Caco-2 (cell line): Measurements from ENCODE around the gene FAM81A. TPM values are rescaled to one million over a fixed set of nuclear protein-coding genes. Genes with fewer than 3 reads are reported as not detected.

Experiments used
- BruUV-seq: library from RNA; stranded (reverse); fragments of 400-500 nt; replicated peaks from 2 replicates; lab custom pipeline; 2021; lab: Mats Ljungman, UMichigan
- CTCF ChIA-PET: fragments of 300-600 bp; sonication (Branson Sonifier 250); formaldehyde crosslinking; loops from one replicate; lab custom pipeline; 2022; ENCODE audit warnings: antibody characterized with exemption; lab: Charles Lee
- POLR2A ChIA-PET: fragments of 300-600 bp; sonication (Branson Sonifier 250); formaldehyde crosslinking; loops from one replicate; lab custom pipeline; 2022; ENCODE audit warnings: antibody characterized with exemption; lab: Charles Lee
- DNase-seq, 2 experiments: peaks; one replicate each; pipeline versions ENCODE4 v3.0.0 to v3.0.0-alpha.2; 2020 to 2022
- H3K27me3 ChIP-seq: replicated peaks from 2 replicates; pipeline ENCODE4 v1.6.0; 2011; ENCODE audit warnings: low read length; ENCODE audit not compliant: control insufficient read depth, insufficient read depth
- H3K36me3 ChIP-seq: 2 replicates; pipeline ENCODE4 v1.5.1; 2011; ENCODE audit warnings: low read length; ENCODE audit not compliant: control insufficient read depth, insufficient read depth
- H3K4me1 ChIP-seq: fragments of 250-450 bp; sonication (Bioruptor Pico); 2 replicates; pipeline ENCODE4 v1.5.1; 2020; ENCODE audit warnings: mild to moderate bottlenecking
- H3K4me3 ChIP-seq: 2 replicates; pipeline ENCODE4 v1.5.1; 2011; ENCODE audit warnings: low read depth, mild to moderate bottlenecking, control low read depth, low read length
- H3K9me3 ChIP-seq: fragments of 250-450 bp; sonication (Bioruptor Pico); 2 replicates; pipeline ENCODE4 v1.5.1; 2020; ENCODE audit warnings: mild to moderate bottlenecking, moderate library complexity
- H3K27ac Mint-ChIP-seq: one replicate; pipeline ENCODE4 v1.8.0; 2022; ENCODE audit warnings: mixed read lengths; ENCODE audit not compliant: unreplicated experiment
- H3K27me3 Mint-ChIP-seq: one replicate; pipeline ENCODE4 v1.8.0; 2022; ENCODE audit warnings: mixed read lengths; ENCODE audit not compliant: insufficient read depth, unreplicated experiment
- H3K36me3 Mint-ChIP-seq: one replicate; pipeline ENCODE4 v1.8.0; 2022; ENCODE audit warnings: mild to moderate bottlenecking, mixed read lengths; ENCODE audit not compliant: insufficient read depth, unreplicated experiment
- H3K4me1 Mint-ChIP-seq: one replicate; pipeline ENCODE4 v1.8.0; 2022; ENCODE audit warnings: low read depth, mixed read lengths; ENCODE audit not compliant: unreplicated experiment
- H3K4me3 Mint-ChIP-seq: one replicate; pipeline ENCODE4 v1.8.0; 2022; ENCODE audit warnings: mild to moderate bottlenecking, moderate library complexity, mixed read lengths; ENCODE audit not compliant: unreplicated experiment
- H3K9me3 Mint-ChIP-seq: one replicate; pipeline ENCODE4 v1.8.0; 2022; ENCODE audit warnings: mixed read lengths; ENCODE audit not compliant: unreplicated experiment
- intact Hi-C: fragments of 100-400 bp; cut with micrococcal nuclease; formaldehyde crosslinking; loops from one replicate; pipeline ENCODE4 v1.10.0; 2022; ENCODE audit not compliant: unreplicated experiment
- total RNA-seq: library from RNA; stranded (reverse); gene quantifications from 2 replicates; pipeline ENCODE4 v1.2.3, GENCODE V29; 2022
- TF ChIP-seq, protein P1 (sequence below), 2 experiments: fragments of 200-600 bp in 1 of 2; IDR thresholded peaks; 1 replicate in 1 of 2; 2 replicates in 1 of 2; pipeline versions ENCODE4 v1.5.1 to v1.8.0; 2011 to 2022; ENCODE audit warnings: antibody characterized with exemption in 1 of 2, control low read depth in 1 of 2, inconsistent platforms in 1 of 2, low read depth in 1 of 2, low read length in 1 of 2, mild to moderate bottlenecking in 1 of 2, moderate library complexity in 1 of 2; ENCODE audit not compliant: insufficient read depth in 1 of 2, severe bottlenecking in 1 of 2, unreplicated experiment in 1 of 2

The FAM81A gene
- total RNA-seq, 1 experiment from 2014 or later, result 6.8 TPM

DNA sequence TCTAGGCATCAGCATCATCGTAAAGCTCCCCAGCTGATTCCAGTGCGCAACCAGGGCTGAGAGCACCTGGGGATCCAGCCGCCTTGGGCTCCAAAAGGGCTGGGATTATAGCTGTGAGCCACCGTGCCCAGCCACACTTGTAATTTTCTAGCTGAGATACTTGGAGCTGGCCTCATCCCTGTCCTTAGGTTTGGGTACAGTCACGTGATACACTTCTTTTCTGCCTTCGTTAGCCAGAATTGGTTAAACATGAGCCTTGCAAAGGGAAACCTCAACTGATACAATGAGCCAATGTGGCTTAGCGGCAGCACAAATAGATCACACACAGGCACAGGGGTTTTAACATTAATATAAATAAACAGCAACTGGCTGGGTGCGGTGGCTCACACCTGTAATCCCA is 103.8 kb downstream of the FAM81A start:
- H3K4me3 Mint-ChIP-seq, result no peak overlapping the region
- H3K27ac Mint-ChIP-seq, result no peak overlapping the region
- no peak overlapping the region for H3K4me3 ChIP-seq
- no peaks in the 10 kb centered on the region for H3K4me1 Mint-ChIP-seq
- H3K9me3 Mint-ChIP-seq, result no peaks in the 10 kb centered on the region
- TF ChIP-seq, protein P1, sequence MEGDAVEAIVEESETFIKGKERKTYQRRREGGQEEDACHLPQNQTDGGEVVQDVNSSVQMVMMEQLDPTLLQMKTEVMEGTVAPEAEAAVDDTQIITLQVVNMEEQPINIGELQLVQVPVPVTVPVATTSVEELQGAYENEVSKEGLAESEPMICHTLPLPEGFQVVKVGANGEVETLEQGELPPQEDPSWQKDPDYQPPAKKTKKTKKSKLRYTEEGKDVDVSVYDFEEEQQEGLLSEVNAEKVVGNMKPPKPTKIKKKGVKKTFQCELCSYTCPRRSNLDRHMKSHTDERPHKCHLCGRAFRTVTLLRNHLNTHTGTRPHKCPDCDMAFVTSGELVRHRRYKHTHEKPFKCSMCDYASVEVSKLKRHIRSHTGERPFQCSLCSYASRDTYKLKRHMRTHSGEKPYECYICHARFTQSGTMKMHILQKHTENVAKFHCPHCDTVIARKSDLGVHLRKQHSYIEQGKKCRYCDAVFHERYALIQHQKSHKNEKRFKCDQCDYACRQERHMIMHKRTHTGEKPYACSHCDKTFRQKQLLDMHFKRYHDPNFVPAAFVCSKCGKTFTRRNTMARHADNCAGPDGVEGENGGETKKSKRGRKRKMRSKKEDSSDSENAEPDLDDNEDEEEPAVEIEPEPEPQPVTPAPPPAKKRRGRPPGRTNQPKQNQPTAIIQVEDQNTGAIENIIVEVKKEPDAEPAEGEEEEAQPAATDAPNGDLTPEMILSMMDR (IDR thresholded peaks at IDR 0.05; ENCODE audit: insufficient read depth in 1 of 2, low read depth in 1 of 2, low read length in 1 of 2, severe bottlenecking in 1 of 2, unreplicated experiment in 1 of 2), result no peak
- no peak for DNase-seq
- H3K36me3 ChIP-seq, result no peaks in the 10 kb centered on the region
- no peaks in the 10 kb centered on the region for H3K27me3 ChIP-seq
- H3K9me3 ChIP-seq, result no peaks in the 10 kb centered on the region
- H3K36me3 Mint-ChIP-seq, result no peaks in the 10 kb centered on the region
- POLR2A ChIA-PET, result no interaction called here
- H3K4me1 ChIP-seq, result no peaks in the 10 kb centered on the region
- intact Hi-C loops, result no loop called here
- no TSS peak for BruUV-seq
- CTCF ChIA-PET, result no interaction called here
- H3K27me3 Mint-ChIP-seq, result no peaks in the 10 kb centered on the region

DNA sequence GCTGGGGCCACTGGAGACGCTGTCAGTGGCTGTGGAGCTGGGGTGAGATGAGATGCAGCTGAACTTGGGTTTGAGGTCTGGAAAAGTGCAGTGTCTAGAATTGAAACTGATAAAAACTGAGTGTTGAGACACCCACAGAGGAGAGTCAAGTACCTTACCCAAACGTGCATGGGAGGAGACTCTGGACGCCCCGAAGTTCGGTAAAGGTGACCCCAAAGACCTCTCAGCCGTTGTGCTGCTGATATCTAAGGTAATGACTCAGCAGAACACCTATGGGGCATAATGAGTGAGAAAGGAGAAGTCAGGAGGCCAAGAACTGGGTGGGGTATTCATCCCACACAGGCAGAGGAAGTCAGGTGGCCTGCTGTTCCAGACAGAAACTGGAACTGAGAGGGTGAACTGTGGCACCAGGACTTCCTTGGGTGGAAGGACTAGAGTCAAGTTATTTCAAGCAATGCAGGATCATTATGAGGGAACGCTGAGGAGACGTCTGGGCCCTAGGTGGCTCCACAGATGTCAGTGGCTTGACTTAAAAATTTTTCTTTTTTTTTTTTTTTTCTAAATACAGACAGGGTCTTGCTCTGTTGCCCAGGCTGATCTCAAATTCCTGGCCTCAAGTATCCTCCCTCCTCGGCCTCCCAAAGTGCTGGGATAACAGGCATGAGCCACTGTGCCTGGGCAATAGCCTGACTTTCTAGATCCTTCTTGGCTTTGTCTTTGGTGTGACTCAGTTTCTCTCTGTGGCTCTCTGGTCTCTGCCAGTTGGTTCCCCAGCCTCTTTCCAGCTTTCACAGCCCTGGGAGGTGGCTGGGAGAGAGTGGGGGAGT is 105.9 kb downstream of the FAM81A start:
- no peaks in the 10 kb centered on the region for H3K27me3 Mint-ChIP-seq
- no peak overlapping the region for H3K27ac Mint-ChIP-seq
- no peaks in the 10 kb centered on the region for H3K36me3 Mint-ChIP-seq
- Histone ChIP-seq H3K4me1 (peaks cover under 1% of the 10 kb centered on the region; the same call in 1 of the 2 replicates), H3K36me3 (no peaks in the 10 kb centered on the region), H3K4me3 (no peak overlapping the region), H3K9me3 (no peaks in the 10 kb centered on the region), H3K27me3 (no peaks in the 10 kb centered on the region)
- no peak for DNase-seq
- TF ChIP-seq, protein P1 (IDR thresholded peaks at IDR 0.05; ENCODE audit: insufficient read depth in 1 of 2, low read depth in 1 of 2, low read length in 1 of 2, severe bottlenecking in 1 of 2, unreplicated experiment in 1 of 2), result no peak
- intact Hi-C loops, result no loop called here
- no peak overlapping the region for H3K4me3 Mint-ChIP-seq
- H3K9me3 Mint-ChIP-seq, result peaks cover 10% of the 10 kb centered on the region
- POLR2A ChIA-PET, result no interaction called here
- peaks cover 2% of the 10 kb centered on the region for H3K4me1 Mint-ChIP-seq
- BruUV-seq, result no TSS peak
- CTCF ChIA-PET, result interaction anchor here (0.5 kb wide), 1 partner anchor 247 kb away, joined by 3 read pairs; no protein-coding TSS in a partner anchor

DNA sequence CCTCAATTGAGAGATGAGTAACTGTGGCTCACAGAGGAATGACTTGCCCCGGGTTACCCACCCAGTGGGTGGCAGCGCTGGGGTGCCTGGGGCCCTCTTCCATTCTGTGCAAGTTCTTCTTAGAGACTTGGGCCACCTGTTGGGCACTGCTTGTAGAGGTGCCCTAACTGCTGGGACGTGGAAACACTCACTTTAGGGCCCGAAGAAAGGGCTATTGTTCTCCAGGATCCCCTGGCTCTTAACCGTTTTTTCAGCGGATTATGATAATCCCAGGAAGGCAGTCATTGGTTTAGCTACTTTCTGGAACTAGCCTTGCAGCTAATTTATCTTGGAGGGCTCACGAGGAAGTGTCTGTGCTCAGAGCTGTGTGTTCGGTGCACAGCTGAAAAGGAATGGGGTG is 107.6 kb downstream of the FAM81A start:
- ChIA-PET POLR2A (no interaction called here), CTCF (interaction anchor here (2.7 kb wide), 1 partner anchor 17 kb away, joined by 7 read pairs; no protein-coding TSS in a partner anchor)
- DNase-seq, result no peak
- peaks cover 11% of the 10 kb centered on the region for H3K9me3 Mint-ChIP-seq
- H3K27me3 Mint-ChIP-seq, result no peaks in the 10 kb centered on the region
- TF ChIP-seq, protein P1 (IDR thresholded peaks at IDR 0.05; ENCODE audit: insufficient read depth in 1 of 2, low read depth in 1 of 2, low read length in 1 of 2, severe bottlenecking in 1 of 2, unreplicated experiment in 1 of 2), result no peak
- intact Hi-C loops, result no loop called here
- peaks cover 16% of the 10 kb centered on the region for H3K4me1 Mint-ChIP-seq
- no peaks in the 10 kb centered on the region for H3K36me3 ChIP-seq
- no peaks in the 10 kb centered on the region for H3K9me3 ChIP-seq
- peaks cover 10% of the 10 kb centered on the region for H3K4me1 ChIP-seq
- no TSS peak for BruUV-seq
- H3K4me3 ChIP-seq, result no peak overlapping the region
- H3K27me3 ChIP-seq, result no peaks in the 10 kb centered on the region
- no peaks in the 10 kb centered on the region for H3K36me3 Mint-ChIP-seq
- H3K27ac Mint-ChIP-seq, result no peak overlapping the region
- H3K4me3 Mint-ChIP-seq, result no peak overlapping the region
